ENCODE results near the gene CLCNKA. TPM values are rescaled to one million over a fixed set of nuclear protein-coding genes. Genes with fewer than 3 reads are reported as not detected.
"Not testable (repeated sequence)": the region's sequence is repeated elsewhere in the genome, so short reads cannot be mapped to it uniquely, and the experiment has no call there.

The CLCNKA gene
- total and polyA plus RNA-seq, 3 donors from 2014 or later: 6.5 to 9.9 (median 6.9) TPM

DNA sequence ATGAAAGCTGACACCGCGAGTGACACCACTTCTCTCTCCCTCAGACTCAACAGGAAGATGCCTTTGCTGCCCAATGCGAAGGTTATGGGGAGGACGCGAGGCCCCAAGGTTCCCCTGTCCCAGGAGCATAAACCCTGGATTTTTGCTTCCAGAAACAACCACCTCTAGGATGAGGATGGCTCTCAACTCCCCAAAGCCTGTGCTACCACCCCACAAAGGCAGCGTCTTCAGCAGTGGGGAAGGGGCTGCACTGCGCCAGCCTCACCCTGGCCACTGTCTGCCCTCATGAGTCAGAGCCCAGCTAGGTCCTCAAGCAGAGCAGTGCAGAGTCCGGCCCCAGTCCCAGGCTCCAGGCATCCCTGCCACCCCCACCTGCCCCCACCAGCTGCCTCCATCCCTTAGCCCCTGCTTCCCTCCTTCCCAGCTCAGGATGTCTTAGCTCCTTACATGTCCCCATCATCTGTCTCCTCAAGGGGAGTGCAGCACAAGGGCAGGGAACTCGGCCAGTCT, 24.7 kb upstream of the CLCNKA start:
- Histone ChIP-seq H3K27ac (no peak overlapping the region), H3K4me3 (no peak overlapping the region), H3K4me1 (no peaks in the 10 kb centered on the region), H3K27me3 (no peaks in the 10 kb centered on the region), H3K9me3 (no peaks in the 10 kb centered on the region), H3K36me3 (ENCODE audit: low read depth, missing control alignments) (no peaks in the 10 kb centered on the region)
- intact Hi-C loops (cut with DNase I; ENCODE audit: low total_unique reads): no loop called here
- no peak for DNase-seq
- WGBS, 2 donors: 86 to 89% methylated on average over 2 to 7 of the region's 9 CpGs
- TF ChIP-seq POLR2A (IDR thresholded peaks at IDR 0.05): no peak
- TF ChIP-seq, protein P1, sequence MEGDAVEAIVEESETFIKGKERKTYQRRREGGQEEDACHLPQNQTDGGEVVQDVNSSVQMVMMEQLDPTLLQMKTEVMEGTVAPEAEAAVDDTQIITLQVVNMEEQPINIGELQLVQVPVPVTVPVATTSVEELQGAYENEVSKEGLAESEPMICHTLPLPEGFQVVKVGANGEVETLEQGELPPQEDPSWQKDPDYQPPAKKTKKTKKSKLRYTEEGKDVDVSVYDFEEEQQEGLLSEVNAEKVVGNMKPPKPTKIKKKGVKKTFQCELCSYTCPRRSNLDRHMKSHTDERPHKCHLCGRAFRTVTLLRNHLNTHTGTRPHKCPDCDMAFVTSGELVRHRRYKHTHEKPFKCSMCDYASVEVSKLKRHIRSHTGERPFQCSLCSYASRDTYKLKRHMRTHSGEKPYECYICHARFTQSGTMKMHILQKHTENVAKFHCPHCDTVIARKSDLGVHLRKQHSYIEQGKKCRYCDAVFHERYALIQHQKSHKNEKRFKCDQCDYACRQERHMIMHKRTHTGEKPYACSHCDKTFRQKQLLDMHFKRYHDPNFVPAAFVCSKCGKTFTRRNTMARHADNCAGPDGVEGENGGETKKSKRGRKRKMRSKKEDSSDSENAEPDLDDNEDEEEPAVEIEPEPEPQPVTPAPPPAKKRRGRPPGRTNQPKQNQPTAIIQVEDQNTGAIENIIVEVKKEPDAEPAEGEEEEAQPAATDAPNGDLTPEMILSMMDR (IDR thresholded peaks at IDR 0.05): no peak

DNA sequence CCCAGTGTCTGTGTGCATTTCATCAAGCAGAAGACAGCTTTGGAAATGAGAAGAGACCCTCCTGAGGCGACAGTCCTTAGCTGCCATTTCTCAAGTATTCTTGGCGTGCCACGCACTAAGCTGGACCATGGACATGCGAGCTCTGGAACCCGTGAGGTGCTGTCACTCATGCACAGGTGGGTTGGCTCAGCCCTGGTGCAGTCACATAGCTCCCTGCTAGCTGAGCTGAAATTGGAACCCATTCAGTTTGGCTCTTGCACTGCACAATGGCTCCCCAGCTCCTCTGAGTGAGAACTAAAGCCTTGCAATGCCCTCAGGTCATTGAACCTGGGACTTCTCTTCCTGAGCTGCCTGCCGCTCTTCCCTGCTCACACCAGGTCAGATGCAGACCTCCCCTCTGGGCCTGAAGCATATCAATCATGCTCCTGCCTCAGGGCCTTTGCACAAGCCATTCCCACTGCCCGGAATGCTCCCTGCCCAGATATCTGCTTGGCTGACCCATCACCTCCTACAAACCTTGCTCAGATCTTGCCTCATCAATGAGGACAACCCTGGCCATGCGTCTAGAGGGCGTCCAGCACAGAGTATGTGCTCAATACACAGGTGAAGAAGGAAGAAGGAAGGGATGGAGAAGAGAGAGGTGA, 24.1 kb upstream of the CLCNKA start:
- intact Hi-C loops (cut with DNase I; ENCODE audit: low total_unique reads): no loop called here
- no peak overlapping the region for H3K27ac ChIP-seq
- no peaks in the 10 kb centered on the region for H3K27me3 ChIP-seq
- no peak overlapping the region for H3K4me3 ChIP-seq
- H3K36me3 ChIP-seq (ENCODE audit: low read depth, missing control alignments): no peaks in the 10 kb centered on the region
- H3K4me1 ChIP-seq: no peaks in the 10 kb centered on the region
- WGBS, 2 donors: 93% methylated on average over 9 of the region's 9 CpGs
- TF ChIP-seq POLR2A (IDR thresholded peaks at IDR 0.05): no peak
- TF ChIP-seq, protein P1 (IDR thresholded peaks at IDR 0.05): no peak
- no peak for DNase-seq
- no peaks in the 10 kb centered on the region for H3K9me3 ChIP-seq

- H3K27me3 ChIP-seq: no peaks in the 10 kb centered on the region
- intact Hi-C loops (cut with DNase I; ENCODE audit: low total_unique reads): no loop called here
- H3K36me3 ChIP-seq (ENCODE audit: low read depth, missing control alignments): no peaks in the 10 kb centered on the region
- WGBS, 2 donors: 89 to 96% methylated on average over 11 of the region's 11 CpGs
- TF ChIP-seq POLR2A (IDR thresholded peaks at IDR 0.05): no peak
- TF ChIP-seq, protein P1 (IDR thresholded peaks at IDR 0.05): no peak
- H3K4me1 ChIP-seq: no peaks in the 10 kb centered on the region
- H3K27ac ChIP-seq: no peak overlapping the region
- H3K4me3 ChIP-seq: no peak overlapping the region
- DNase-seq: no peak
- H3K9me3 ChIP-seq: no peaks in the 10 kb centered on the region
These were observed 22.9 kb upstream of the CLCNKA start for GRCh38 chr1:15998929-15999328.

DNA sequence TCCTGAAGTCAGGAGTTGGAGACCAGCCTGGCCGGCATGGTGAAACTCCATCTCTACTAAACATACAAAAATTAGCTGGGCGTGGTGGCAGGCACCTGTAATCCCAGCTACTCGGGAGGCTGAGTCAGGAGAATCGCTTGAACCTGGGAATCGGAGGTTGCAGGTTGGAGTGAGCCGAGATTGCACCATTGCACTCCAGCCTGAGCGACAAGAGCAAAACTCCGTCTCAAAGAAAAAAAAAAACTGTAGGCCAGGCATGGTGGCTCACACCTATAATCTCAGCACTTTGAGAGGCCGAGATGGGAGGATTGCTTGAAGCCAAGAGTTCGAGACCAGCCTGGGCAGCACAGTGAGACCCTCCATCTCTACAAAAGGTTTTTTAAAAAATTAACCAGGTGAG, 20.6 kb upstream of the CLCNKA start:
- H3K36me3 ChIP-seq (ENCODE audit: low read depth, missing control alignments); H3K4me1 ChIP-seq; DNase-seq; H3K27ac ChIP-seq; intact Hi-C loops (cut with DNase I; ENCODE audit: low total_unique reads); H3K9me3 ChIP-seq; H3K27me3 ChIP-seq; H3K4me3 ChIP-seq: not testable (repeated sequence)
- 87 to 95% methylated on average over 8 to 10 of the region's 10 CpGs for whole genome bisulfite sequencing, 2 donors

DNA sequence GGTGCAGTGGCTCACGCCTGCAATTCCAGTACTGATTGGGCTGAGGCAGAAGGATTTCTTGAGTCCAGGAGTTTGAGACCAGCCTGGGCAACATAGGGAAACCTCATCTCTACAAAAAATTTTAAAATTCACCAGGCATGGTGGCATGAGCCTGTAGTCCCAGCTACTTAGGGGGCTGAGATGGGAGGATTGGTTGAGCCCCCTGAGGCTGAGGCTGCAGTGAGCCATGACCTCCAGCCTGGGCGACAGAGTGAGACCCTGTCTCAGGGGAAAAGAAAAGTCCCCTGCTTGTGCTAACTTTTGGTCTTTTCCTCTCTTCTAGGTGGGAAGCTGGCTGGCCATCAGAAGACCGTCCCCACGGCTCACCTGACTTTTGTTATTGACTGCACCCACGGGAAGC, 16.2 kb upstream of the CLCNKA start:
- intact Hi-C loops (cut with DNase I; ENCODE audit: low total_unique reads): no loop called here
- TF ChIP-seq POLR2A (IDR thresholded peaks at IDR 0.05): no peak
- TF ChIP-seq, protein P1 (IDR thresholded peaks at IDR 0.05): no peak
- no peaks in the 10 kb centered on the region for H3K36me3 ChIP-seq (ENCODE audit: low read depth, missing control alignments)
- WGBS, 2 donors: 88 to 94% methylated on average over 3 to 5 of the region's 5 CpGs
- no peaks in the 10 kb centered on the region for H3K27me3 ChIP-seq
- no peak overlapping the region for H3K27ac ChIP-seq
- H3K4me1 ChIP-seq: no peaks in the 10 kb centered on the region
- no peak for DNase-seq
- H3K4me3 ChIP-seq: no peak overlapping the region
- H3K9me3 ChIP-seq: no peaks in the 10 kb centered on the region

All from testis (tissue), 3 donors.